HUES6 (cell line): ENCODE results near the gene DCAKD.
"Not testable (repeated sequence)": the region's sequence is repeated elsewhere in the genome, so short reads cannot be mapped to it uniquely, and the experiment has no call there.

Experiments
- H3K27ac ChIP-seq: 2 replicates; pipeline ENCODE4 v1.7.0; 2013; ENCODE audit warnings: low read depth, mild to moderate bottlenecking, low read length, inconsistent platforms
- H3K27me3 ChIP-seq: 2 replicates; pipeline ENCODE4 v1.6.1; 2013; ENCODE audit warnings: low read length; ENCODE audit not compliant: control insufficient read depth, insufficient read depth
- H3K36me3 ChIP-seq: 2 replicates; pipeline ENCODE4 v1.6.1; 2013; ENCODE audit warnings: low read length; ENCODE audit not compliant: control insufficient read depth, insufficient read depth
- H3K4me1 ChIP-seq: 2 replicates; pipeline ENCODE4 v1.6.1; 2013; ENCODE audit warnings: low read length; ENCODE audit not compliant: control insufficient read depth, insufficient read depth
- H3K4me3 ChIP-seq: 2 replicates; pipeline ENCODE4 v1.5.1; 2013; ENCODE audit warnings: low read depth, low read length
- H3K9ac ChIP-seq: one replicate; pipeline ENCODE4 v1.6.1; 2013; ENCODE audit warnings: mild to moderate bottlenecking, low read length
- H3K9me3 ChIP-seq: 2 replicates; pipeline ENCODE4 v1.6.1; 2013; ENCODE audit warnings: low read depth, low read length; ENCODE audit not compliant: control insufficient read depth, insufficient read depth

The DCAKD gene

DNA sequence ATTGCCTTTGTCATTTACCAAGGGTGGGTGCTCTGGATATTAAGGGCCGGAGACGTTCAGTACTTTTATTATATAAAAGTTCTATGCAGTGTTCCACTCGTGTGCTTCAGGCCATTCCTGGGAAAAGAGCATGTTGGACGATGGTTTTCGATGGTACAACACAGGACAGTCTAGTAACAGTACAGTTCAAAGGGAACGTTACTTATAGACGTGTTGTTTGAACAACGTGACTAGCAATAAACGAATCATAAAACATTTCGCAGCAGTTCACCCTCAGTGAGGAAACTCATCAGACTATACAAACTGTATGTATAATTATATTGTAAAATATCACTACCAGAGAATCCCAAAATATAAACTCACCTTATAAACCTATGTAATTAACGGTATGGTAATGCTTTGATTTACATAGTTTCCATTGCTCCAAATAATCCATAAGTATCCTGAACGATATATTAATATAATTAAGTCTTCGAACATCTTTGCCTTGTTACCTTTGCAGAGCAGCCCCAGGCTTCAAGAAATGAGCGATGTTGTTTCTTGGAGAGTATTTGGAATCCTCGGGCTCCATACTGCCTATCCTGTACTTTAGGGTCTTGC, 10.3 kb upstream of the DCAKD start:
- Histone ChIP-seq H3K9me3 (no peaks in the 10 kb centered on the region), H3K27ac (peak overlapping the region; percentile 91), H3K4me1 (peaks cover 11% of the 10 kb centered on the region), H3K9ac (peak overlapping the region; percentile 92), H3K4me3 (peak overlapping the region; percentile 82), H3K36me3 (0 out of 2 replicates have a peak, but pooled peaks cover 7% of the 10 kb centered on the region), H3K27me3 (no peaks in the 10 kb centered on the region)

DNA sequence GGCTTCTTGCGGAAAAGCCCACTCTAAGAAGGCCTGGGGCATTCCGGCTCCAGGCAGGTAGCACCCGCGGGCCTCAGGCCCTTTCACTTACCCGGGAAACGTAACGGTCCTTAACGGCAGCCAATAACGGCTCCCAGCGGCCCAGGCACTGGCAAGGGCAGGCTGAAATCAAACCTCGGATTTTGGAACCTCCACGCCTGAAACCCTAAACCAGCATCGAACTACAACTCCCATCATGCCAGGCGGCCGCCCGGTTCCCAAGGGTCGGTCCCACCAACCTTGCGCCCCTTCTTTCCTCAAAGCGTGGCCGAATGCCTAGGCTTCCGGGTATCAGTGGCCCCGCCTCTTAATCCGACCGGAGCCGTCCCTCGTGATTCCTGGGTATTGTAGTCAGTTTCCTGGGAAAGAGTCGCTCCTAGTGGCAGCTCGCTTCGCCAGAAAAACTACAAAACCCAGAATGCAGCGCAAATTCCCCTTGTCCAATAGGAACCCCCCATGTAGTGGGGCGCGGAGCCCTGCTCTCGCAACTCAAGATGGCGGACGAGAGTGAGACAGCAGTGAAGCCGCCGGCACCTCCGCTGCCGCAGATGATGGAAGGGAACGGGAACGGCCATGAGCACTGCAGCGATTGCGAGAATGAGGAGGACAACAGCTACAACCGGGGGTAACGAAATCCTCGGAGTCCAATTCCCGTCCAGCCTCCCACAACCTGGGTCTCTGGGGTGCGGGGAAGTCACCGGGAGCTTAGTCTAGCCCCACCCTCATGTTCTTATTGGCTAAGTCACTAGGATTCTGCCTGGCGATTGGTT, 9.6 kb upstream of the DCAKD start, which contains the start of gene NMT1:
Gene NMT1 (plus strand): TSS at position 521 of the 809 bp plus-strand sequence. CDS start 13 bp downstream, at position 534.
- Histone ChIP-seq H3K4me3 (peak within 1 kb of the TSS; percentile 82), H3K4me1 (peaks cover 11% of the 10 kb centered on the region), H3K27ac (peak within 1 kb of the TSS; percentile 91), H3K27me3 (no peaks in the 10 kb centered on the region), H3K36me3 (0 out of 2 replicates have a peak, but pooled peaks cover 7% of the 10 kb centered on the region), H3K9ac (peak within 1 kb of the TSS; percentile 92), H3K9me3 (no peaks in the 10 kb centered on the region)

DNA sequence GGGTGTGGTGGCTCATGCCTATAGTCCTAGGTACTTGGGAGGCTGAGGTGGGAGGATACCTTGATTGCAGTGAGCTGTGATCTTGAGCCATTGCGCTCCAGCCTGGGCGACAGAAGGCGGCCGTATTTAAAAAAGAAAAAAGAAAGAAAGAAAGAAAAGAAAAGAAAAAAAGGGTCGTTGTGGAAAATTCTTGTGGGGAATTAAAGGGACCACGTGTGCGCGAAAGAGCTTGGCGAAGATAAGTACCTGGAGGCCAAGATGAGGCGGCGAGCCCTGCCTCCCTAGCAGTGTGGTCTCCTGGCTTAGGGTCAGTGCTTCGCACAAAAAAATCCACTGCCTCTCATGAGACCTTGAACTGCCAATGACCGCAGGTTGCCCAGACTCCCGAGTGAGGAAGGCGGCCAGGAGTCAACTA, 9.0 kb upstream of the DCAKD start:
- no peaks in the 10 kb centered on the region for H3K27me3 ChIP-seq
- H3K9ac ChIP-seq = peak overlapping the region; percentile 74
- H3K27ac ChIP-seq = peak overlapping the region; percentile 65; the same call in 1 of the 2 replicates
- H3K4me3 ChIP-seq = peak overlapping the region; percentile 82
- H3K9me3 ChIP-seq = no peaks in the 10 kb centered on the region
- H3K36me3 ChIP-seq = 0 out of 2 replicates have a peak, but pooled peaks cover 7% of the 10 kb centered on the region
- peaks cover 11% of the 10 kb centered on the region for H3K4me1 ChIP-seq

DNA sequence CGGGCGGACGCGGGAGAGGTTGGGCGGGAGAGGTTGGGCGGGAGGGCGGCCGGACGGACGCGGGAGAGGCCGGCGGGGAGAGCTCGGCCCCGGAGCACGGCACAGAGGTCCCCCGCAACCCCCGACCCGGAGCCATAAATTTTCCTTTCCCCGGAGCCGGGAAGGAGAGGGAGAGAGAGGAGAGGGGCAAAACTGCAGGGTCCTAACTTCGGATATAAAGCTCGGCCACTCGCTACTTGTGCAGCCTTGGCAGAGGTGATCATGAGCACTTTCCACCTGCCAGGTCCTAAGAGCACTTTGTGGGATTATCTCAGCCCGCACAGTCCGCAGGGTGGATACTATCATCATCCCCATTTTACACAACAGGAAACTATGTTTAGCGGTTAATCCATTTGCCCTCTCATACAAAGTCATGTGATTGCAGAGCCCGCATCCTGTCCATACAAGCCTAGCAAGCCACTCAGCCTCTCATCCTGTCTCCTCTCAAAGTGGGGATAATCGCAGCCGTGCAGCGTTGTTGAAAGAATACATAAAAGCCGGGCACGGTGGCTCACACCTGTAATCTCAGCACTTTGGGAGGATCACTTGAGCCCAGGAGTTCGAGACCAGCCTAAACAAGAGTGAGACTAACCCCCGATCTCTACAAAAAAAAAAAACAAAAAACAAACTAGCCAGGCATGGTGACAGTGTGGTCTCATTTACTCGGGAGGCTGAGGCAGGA, 780 bp upstream of the DCAKD start:
- no peaks in the 10 kb centered on the region for H3K36me3 ChIP-seq
- H3K27me3 ChIP-seq = no peaks in the 10 kb centered on the region
- peak overlapping the region; percentile 64 for H3K4me3 ChIP-seq
- no peaks in the 10 kb centered on the region for H3K4me1 ChIP-seq
- H3K27ac ChIP-seq = peak overlapping the region; percentile 68; the same call in 1 of the 2 replicates
- peak overlapping the region; percentile 81 for H3K9ac ChIP-seq
- no peaks in the 10 kb centered on the region for H3K9me3 ChIP-seq

DNA sequence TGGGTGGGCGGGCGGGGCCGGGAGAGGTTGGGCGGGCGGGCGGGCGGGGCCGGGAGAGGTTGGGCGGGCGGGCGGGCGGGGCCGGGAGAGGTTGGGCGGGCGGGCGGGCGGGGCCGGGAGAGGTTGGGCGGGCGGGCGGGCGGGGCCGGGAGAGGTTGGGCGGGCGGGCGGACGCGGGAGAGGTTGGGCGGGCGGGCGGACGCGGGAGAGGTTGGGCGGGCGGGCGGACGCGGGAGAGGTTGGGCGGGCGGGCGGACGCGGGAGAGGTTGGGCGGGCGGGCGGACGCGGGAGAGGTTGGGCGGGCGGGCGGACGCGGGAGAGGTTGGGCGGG, 254 bp upstream of the DCAKD start:
- not testable (repeated sequence) for H3K27me3 ChIP-seq, H3K27ac ChIP-seq, H3K4me3 ChIP-seq, H3K9ac ChIP-seq, H3K4me1 ChIP-seq, H3K36me3 ChIP-seq, H3K9me3 ChIP-seq

DNA sequence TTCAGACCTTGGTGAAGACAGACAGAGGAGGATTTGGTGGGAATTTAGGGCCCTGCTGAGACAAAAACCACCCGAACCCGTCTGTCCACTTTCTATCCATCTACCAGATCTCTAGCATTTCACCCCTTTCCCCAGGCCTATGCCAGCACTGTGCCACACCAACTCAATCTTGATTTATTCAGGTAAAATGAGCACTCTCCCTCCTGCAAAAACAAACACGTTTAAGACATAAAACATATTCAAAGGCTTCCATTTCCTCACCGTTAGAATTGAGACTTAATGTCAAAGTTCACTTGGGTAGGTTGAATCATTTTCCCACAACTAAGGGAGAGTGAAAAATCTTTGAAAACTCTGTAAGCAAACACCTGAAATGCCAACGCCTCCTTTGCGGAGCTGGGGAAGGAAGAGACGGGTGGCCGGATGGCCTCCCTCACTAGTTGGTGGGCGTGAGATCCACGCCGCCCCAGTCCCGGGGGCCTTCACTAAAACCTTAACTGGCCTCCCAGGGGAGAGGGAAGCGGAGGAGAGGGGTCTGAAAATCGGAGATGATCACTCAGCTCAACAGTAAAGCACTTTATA, 862 bp downstream of the DCAKD start:
- Histone ChIP-seq H3K9ac (peak overlapping the region; percentile 96), H3K27me3 (no peaks in the 10 kb centered on the region), H3K4me3 (peak overlapping the region; percentile 85), H3K9me3 (no peaks in the 10 kb centered on the region), H3K4me1 (peaks cover 7% of the 10 kb centered on the region), H3K27ac (peak overlapping the region; percentile 82), H3K36me3 (no peaks in the 10 kb centered on the region)

DNA sequence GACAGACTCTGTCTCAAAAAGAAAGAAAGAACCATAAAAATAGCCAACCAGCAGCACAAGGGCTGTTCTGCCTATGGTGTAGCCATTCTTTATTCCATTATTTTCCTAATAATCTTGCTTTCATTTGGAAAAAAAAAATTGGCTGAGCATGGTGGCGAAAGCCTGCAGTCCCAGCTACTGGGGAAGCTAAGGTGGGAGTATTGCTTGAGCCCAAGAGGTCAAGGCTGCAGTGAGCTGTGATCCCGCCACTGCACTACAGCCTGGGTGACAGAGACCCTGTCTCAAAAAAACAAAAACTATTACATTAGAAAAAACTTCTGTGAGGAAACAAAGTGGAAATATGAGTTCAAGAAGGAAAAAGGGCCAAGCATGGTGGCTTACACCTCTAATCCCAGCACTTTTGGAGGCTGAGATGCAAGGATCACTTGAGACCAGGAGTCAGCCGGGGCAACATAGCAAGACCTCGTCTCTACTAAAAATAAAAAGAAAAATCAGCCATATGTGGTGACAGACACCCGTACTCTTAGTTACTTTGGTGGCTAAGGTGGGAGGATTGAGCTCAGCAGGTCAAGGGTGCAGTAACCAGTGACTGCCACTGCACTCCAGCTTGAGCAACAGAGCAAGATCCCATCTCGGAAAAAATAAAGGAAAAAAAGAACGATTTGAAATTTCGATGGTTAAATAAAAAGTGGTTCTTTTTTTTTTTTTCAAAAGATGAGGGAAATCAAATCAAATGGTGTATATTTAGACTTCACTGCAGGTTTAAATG, 2.5 kb downstream of the DCAKD start:
- Histone ChIP-seq H3K27me3 (no peaks in the 10 kb centered on the region), H3K27ac (no peak overlapping the region), H3K4me3 (no peak overlapping the region), H3K36me3 (no peaks in the 10 kb centered on the region), H3K9me3 (no peaks in the 10 kb centered on the region), H3K9ac (no peak overlapping the region), H3K4me1 (peaks cover 11% of the 10 kb centered on the region)

DNA sequence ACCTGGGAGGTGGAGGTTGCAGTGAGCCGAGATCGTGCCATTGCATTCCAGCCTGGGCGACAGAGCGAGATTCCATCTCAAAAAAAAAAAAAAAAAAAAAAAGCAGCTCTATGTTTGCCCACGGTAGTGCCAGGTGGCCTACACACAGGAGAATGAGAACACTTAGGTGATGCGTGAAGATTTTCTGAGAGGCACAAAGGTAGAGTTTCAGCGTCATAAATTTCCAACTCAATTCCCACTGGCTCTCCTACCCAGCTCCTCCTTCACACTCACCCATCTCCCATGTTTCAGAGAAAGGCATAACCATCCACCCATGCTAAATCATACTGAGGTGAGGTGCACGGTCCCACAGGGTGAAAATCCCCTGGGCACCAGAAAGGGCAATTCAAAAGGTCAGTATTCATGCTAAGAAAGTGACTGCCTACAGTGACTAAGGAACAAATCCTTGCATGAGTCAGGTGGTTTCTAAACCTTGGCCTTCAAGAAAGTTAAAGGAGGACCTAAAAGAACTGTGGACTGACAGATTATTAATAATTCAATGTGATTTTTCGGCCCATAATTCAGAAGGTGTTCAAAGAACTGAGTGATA, 4.8 kb downstream of the DCAKD start:
- Histone ChIP-seq H3K9me3 (no peaks in the 10 kb centered on the region), H3K4me1 (peaks cover 25% of the 10 kb centered on the region), H3K9ac (no peak overlapping the region), H3K4me3 (no peak overlapping the region), H3K27ac (0 out of 2 replicates have a peak overlapping the region, but pooled peaks have one; percentile 9), H3K27me3 (no peaks in the 10 kb centered on the region), H3K36me3 (no peaks in the 10 kb centered on the region)

DNA sequence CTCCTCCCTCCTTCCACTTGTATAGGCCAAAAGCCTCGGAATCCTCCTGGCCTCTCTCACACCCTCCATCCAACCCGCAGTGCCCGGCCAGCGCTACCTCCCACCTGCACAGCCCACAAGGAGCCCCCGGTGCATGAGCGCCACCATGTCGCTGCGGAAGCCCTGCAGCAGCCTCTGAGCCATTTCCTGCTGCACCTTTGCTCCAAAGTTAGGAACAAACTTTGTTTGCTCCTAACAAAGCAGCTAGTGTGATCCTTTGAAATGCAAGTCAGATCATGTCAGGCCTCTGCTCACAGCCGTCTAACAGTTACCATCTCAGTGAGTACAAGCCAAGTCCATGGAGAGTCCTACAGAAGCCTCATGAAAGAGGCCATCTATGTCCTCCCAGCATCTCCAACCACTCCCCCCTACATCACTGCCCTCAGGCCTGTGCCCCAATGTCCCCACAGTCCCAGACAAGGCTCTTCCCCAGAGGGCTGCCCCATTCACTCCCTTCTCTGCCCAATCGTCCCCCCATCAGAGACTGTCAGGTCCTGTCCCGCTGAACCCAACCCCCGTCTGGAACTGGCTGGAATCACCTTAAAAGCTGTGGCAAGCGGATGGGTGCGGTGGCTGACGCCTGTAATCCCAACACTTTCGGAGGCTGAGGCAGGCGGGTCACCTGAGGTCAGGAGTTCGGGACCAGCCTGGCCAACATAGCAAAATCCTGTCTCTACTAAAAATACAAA, 7.5 kb downstream of the DCAKD start:
- no peaks in the 10 kb centered on the region for H3K36me3 ChIP-seq
- H3K27ac ChIP-seq = no peak overlapping the region
- H3K4me3 ChIP-seq = no peak overlapping the region
- no peak overlapping the region for H3K9ac ChIP-seq
- peaks cover 36% of the 10 kb centered on the region for H3K4me1 ChIP-seq
- no peaks in the 10 kb centered on the region for H3K27me3 ChIP-seq
- H3K9me3 ChIP-seq = no peaks in the 10 kb centered on the region
